Keratinocyte (primary cell): ENCODE measurements around the gene ZMYND12.

Source experiments
- CTCF ChIP-seq, 3 experiments: IDR thresholded peaks in 1 of 3; conservative IDR thresholded peaks in 1 of 3; optimal IDR thresholded peaks in 1 of 3; 2 replicates in 2 of 3; 3 replicates in 1 of 3; pipeline versions ENCODE3 to v1.5.1; 2011; ENCODE audit warnings: low read length in 3 of 3, mild to moderate bottlenecking in 3 of 3, moderate library complexity in 2 of 3, control low read depth in 1 of 3, inconsistent platforms in 1 of 3; ENCODE audit not compliant: insufficient read depth in 2 of 3; ENCODE audit errors: extremely low read depth in 1 of 3
- EZH2 ChIP-seq: IDR thresholded peaks from one replicate; pipeline ENCODE4 v1.6.1; 2012; ENCODE audit warnings: inconsistent platforms, mild to moderate bottlenecking, low read length, moderate library complexity

DNA sequence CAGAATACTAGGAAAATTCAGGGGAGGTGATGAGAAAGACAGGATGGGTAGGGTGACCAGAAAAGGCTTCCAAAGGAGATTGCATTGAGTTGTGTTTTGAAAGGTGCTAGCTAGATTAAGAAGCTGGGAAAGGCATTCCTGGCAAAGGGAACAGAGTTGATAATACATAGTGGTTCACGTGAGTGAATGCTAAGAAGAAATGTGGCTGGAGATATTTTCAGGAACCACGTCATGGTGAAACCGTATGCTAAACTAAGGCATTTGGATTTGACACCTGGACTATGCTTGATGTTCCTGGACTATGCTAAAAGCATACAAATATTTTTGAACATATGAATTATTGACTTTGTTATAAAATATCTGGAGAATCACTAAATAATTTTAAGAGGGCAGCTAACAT is 22.0 kb upstream of the ZMYND12 start:
- no peak for TF ChIP-seq CTCF (optimal IDR thresholded peaks at IDR 0.05 in 1 of 3, IDR thresholded peaks at IDR 0.05 in 1 of 3, conservative IDR thresholded peaks at IDR 0.05 in 1 of 3; ENCODE audit: extremely low read depth in 1 of 3, insufficient read depth in 2 of 3, low read length in 3 of 3)
- no peak for TF ChIP-seq EZH2
